Activated T-helper 9 cell treated with anti-CD3 and anti-CD28 coated beads, Interleukin-2, amount 50 U/mL, for 16 hours (primary cell): ENCODE data around the gene KIF3A.

Source experiments
- DNase-seq: peaks from one replicate; pipeline ENCODE4 v3.0.0-alpha.2; 2020; ENCODE audit warnings: low read depth

The KIF3A gene

GRCh38 chr5:132753135-132753987, 16.0 kb upstream of the KIF3A start:
- no peak for DNase-seq

DNA sequence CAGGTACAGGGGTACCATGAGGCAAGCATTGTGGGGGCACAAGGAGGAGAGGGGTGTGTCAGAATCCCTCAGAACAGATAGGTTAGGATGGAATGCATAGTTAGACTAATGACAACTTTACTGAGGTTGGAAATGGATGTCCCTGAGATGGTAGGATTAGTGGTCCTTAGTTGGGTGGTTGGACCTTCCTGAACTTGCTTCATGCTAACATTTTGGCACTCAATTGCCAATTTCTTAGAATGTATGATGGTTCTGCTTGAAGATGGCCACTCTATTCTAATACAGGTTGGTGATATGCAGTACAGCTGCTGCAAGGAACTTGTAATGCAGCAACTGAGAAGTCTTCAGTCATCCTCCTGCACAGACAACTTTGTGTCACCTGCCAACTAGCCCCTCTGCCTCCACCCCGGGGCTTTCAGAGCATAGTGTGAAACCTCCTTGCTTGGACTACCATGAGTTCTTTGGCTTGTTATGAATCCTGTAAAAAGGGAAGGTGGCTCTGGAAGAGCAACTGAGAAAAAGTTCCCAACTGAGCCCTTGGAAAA, 15.3 kb upstream of the KIF3A start:
- no peak for DNase-seq

DNA sequence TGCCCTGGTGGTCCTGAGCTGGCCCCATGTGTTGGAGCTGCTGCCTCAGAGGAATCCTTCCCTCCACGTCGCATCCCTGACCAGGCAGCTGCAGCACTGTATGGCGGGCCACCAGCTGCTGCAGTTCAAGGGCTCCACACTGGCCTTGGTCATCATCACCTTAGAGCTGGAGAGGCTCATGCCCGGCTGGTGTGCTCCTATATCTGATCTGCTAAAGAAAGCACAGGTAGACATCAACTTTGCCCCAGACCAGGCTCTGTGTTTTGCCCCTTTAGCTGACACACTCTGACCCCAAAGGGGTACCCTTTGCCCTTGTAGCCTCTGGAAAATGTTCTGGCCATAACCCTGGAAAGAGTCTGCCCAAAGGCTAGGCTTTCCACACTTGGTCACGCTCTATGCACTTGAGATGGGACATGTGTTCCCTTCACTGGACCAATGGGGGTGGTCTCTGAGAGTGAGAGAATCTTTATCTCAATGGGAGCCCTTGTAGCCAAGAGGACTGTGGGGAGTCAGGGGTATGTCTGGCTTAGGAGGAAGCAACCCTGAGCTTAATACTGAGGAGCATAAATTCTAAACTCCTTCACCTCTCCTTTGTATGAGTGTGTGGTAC, 14.7 kb upstream of the KIF3A start:
- DNase-seq, result no peak

DNA sequence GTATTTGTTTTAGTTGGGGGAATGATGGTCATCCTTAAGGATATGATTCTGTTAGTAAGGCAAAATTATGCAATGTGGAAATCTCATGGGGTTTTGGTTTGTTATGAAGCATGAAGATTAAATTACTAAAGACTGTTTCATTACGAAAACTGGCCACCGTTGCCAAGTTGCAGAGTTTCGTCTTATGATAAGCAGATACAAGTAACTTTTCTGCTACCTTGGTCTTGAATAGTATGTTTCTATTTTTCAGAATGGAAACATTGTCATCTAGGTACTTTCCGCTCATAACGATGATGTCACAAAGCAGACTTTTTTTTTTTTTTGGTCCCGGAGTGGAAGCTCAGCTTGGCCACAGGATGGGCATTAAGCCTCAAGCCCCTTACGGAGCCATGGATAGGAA, 14.1 kb upstream of the KIF3A start:
- DNase-seq, result peak; percentile 10

DNA sequence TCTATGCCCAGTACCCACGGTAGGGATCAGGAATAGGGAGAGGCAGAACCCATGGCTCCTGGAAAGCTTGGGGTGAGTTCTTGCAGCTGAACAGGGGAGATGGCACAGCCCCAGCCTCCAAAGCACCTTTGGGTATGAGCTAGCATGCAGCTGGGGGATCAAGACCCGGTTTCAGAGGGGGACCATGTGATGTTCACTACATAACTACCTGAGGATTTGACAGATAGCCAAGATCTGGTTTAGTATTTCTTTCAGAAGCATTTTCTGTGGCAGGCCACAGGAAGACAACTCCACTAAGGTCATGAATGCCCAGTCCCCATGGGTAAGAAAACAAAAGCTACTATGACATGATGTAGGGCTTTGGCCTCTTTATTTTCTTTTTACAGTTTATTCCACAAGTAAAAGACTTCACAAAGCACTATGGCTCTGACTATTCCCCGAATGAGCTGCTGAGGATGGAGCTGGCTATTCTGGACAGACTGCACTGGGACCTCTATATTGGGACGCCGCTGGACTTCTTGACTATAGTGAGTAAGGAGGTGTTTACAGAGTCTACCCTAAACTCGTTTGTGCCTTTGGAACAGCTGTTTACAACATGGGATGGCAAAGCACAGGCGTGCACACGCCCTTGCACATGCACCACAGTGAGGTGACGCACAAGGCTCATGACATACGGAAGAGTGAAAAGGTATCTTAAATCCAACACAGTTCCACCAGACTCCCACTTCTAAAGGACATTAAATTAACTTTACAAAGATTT, 13.3 kb upstream of the KIF3A start:
- no peak for DNase-seq

GRCh38 chr5:132749506-132749905, 12.2 kb upstream of the KIF3A start:
- DNase-seq, result no peak

DNA sequence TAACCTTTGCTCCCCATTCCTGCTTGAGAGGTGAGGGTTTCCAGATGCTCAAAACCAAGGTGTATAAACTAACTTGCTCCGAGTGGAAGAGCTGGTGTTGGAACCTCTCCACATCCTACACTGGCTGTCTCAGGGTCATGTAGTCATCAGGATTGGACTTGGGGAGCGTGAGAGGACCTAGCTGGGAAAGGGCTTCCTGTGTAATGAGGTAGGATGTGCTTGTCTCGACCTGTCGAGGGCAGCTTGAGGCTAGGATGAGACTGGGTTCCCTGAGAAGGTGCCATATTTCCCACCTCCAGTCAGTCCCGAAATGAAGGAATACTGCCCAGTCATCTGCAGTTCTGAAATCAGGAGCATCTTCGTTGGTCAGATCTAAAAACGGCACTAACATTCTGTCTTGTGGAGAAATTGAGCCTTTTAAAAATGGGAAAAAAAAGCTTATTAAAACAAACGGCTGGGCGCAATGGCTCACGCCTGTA, 11.2 kb upstream of the KIF3A start:
- no peak for DNase-seq

DNA sequence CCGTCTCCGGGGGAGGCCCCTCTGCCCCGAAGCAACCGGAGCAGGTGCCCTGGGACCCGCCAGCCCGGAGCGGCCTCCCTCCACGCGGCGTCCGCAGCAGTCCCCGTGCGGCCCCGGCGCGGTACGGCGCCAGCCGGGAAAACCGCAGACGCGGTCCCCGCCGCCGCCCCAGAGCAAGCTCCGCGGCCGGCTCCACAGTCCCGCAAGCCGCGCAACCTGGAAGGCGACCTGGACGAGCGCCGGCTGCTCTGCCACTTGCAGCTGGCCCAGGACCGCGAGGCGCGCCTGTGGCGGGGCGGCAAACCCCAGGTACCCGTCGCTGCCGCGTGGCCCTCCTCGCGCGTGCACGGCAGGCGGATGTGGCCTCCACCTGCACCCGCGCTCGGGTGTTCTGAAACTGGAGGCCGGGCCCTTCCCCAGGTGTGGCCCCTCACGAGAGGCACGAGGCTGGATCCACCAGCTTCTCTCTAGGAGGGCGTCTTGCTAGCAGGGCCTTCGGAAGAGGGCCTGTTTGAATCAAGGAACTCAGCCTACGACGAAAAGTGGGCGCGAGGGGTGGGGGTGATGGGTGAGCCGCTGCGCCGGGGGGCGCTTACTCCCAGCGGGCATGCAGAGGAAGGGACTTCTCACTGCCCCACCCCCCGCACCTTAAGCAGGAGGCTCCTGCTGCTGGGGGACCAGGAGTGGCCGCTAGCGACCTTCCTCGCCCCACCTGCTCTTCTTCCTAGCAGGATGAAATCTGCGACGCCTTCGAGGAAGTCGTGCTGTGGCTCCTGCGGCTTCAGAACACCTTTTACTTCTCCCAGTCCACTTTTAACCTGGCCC, 10.5 kb upstream of the KIF3A start:
- DNase-seq, result peak; percentile 46

DNA sequence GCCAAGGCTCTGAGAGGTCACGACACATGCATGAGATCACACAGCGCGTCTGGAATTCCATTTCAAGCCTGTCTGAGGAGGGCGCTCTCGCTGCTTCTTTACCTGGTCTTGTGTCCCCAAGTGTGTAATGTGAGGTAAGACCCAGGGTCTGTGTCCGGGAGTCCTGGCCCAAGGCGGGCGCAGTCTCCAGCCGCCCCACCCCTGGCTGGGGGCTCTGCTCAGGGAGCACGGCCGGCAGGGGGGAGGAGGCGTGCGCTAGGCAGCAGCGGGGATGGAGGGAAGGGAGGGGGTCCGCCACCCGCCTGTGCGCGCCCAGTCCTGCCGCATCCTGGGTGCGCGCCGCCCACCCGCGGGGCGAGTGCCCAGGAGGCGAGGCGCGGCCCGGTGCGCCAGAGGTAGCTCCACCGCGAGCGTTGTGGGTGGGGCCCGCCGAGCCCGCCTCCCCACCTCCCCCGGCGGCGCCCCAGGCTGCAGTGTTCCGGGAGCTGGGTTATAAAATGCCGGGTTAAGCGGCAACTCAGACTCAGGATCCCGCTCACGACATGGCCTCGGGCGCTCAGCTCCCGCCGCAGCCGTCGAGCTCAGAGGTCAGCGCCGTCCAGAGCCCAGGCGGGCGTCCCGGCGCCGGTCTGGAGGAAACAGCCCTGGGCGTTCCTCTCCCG, 9.7 kb upstream of the KIF3A start, which contains the start of gene CCNI2:
Gene CCNI2 (plus strand): TSS at position 473 of the 662 bp plus-strand sequence. CDS start 70 bp downstream, at position 543.
- peak; percentile 69 for DNase-seq

DNA sequence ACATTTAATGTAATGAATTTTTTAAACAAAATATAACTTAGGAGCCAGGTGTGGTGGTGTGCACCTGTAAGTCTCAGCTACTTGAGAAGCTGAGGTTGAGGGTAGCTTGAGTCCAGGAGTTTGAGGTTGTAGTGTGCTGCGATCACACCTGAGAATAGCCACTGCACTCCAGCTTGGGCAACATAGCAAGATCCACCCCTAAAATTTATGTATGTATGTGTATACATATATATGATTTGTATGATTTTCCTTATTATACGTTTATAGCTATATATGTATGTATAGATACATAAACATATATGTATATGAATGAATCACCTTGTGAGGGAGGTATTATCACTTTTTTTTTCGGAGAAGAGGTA, 9.2 kb upstream of the KIF3A start:
- DNase-seq, result no peak

GRCh38 chr5:132744659-132745058, 7.3 kb upstream of the KIF3A start:
- no peak for DNase-seq

DNA sequence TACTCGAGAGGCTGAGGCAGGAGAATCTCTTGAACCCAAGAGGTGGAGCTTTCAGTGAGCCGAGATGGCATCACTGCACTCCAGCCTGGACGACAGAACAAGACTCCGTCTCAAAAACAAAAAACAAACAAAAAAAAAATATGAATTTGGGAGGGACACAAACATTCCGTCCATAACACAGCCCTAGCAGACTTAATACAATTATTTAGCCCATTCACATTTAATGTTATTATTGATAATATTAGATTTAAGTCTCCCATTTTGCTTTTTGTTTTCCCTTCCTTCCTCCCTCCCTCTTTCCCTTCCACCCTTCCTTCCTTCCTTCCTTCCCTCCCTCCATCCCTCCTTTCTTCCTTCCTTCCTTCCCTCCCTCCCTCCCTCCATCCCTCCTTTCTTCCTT, 5.3 kb upstream of the KIF3A start:
- DNase-seq, result no peak

DNA sequence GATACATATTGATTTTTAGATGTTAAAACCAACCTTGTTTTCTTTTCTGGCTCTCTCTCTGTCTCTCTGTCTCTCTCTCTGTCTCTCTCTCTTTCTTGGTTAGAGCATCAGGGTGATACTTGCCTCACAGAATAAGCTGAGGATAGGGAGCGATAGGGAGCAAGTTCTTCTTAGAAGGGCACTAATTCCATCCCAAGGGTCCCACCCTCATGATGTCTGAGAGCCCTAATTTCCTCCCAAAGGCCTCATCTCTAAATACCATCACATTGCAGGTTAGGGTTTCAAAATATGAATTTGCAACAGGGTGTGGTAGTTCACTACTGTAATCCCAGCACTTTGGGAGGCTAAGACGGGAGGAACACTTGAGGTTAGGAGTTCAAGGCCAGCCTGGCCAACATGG, 4.8 kb upstream of the KIF3A start:
- DNase-seq, result no peak

- DNase-seq, result no peak
Observed at GRCh38 chr5:132739232-132739631, 1.9 kb upstream of the KIF3A start.

DNA sequence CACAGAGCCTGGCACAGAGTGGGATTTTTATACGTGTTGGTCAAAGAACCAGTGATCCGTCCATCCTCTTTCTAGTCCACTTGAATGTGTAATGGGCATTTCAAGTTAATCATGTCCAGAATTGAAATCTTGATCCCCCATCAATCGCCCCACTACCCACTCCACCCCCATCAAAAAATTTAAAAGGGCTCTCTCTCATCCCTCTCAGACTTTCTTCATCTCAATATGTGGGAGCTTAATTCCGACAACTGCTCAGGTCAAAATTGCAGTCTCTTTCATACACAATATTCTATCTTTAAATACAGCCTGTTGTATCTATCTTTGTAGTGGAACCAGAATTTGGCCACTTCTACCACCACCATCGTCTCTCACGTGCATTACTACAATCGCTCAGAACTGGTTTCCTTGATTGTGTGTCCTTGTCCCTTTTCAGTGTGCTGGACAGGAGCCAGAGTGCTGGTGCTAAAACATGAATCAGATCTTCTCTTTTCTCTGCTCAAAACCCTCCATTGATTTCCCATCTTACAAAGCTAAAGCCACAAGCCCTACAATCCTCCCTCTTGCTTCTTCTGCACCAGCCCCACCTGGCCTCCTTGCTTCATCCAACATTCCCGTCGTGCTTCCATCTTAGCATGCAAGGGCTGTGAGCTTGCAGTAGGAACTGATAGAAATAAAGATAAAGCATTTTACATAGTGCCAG, 786 bp upstream of the KIF3A start:
- no peak for DNase-seq

DNA sequence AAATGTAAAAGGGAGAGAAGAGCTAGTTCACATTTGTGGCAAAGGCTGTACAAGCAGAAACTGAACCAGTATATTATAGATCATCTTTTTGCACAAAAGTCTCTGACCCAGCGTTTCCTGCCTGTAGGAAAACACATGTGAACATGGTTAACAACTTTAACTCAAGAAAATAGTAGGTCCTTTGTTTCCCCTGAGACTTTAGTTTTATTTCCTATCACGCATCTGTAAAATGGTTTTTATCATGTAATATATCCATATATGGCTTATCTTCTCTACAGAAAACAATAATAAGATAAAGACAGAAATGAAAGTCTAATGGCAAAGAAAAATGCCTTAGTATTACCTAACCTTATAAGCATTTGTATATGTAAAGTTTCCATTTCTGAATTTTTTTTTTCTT, 2.7 kb downstream of the KIF3A start:
- DNase-seq, result no peak

DNA sequence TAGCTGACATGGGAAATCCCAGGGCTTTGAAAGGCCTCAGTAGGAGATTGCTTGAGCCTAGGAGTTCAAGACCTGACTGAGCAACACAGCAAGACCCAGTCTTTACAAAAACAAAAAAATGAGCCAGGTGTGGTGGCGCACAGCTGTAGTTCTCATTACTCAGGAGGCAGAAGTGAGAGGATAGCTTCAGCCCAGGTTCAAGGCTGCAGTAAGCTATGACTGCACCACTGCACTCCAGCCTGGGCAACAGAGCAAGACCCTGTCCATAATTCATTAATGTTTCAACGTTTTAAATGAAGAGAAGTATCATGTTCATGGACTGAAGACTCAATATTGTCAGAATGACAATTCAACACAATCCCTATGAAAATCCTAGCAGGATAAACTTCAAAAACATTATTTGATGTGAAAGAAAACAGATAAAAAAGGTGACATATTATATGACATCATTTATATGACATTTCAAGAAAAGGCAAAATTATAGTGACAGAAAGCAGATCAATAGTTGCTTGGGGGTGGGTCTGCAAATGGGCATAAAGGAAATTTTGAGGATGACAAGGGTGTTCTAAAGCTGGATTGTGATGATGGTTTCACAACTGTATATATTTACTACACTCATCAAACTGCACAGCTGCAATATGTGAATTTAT, 3.7 kb downstream of the KIF3A start:
- DNase-seq, result no peak

DNA sequence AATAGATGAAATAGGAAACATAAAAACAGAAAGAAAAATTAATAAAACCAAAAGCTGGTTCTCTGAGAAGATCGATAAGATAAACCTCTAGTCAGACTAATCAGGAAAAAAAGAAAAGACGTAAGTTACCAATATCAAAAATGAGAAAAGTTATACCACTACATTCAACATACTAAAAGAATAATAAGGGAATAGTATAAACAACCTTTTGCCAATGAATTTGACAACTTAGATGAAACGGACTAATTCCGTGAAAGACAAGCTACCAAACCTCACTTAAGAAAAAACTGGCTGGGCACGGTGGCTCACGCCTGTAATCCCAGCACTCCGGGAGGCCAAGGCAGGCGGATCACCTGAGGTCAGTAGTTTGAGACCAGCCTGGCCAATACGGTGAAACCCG, 7.5 kb downstream of the KIF3A start:
- no peak for DNase-seq

DNA sequence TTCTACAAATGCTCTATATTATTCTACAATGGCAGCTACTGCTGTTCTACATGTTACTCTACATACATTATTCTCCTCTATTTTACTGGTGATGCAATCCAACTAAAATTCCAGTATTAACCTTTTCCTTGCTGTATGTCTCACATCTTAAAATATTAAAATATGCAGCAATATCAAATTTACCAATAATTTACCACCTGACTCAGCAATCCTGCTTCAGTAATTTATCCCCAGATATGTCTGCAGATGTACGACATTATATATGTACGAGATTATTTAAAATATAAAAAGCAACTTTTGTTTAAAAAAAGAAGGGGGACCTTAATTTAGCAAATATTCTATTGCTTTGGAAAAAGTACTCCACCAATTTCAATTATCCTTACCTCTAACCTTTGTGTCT, 11.6 kb downstream of the KIF3A start:
- no peak for DNase-seq
